ENCODE data around the gene PREX1. TPM values are rescaled to one million over a fixed set of nuclear protein-coding genes. Genes with fewer than 3 reads are reported as not detected.

The PREX1 gene
- total RNA-seq, 1 experiment from 2014 or later = 3.3 TPM

DNA sequence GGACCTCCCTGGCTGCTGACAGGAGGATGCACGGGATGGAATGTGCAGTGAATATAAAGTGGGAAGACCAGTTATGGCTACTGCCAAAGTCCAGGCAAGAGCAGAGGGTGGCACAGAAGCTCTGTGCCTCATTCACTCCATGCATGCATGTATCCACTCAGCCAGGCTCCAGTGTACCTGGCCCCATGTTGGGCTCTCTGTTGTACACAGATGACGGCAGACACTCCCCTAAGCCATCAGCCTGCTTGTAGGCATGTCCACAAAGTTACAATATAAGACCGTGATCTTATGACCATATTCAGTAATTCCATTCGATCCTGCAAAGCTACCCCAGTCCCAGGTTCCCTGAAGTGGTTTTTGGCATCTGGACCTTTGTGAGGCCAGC is 116.8 kb downstream of the PREX1 start:
- TF ChIP-seq, protein P1, sequence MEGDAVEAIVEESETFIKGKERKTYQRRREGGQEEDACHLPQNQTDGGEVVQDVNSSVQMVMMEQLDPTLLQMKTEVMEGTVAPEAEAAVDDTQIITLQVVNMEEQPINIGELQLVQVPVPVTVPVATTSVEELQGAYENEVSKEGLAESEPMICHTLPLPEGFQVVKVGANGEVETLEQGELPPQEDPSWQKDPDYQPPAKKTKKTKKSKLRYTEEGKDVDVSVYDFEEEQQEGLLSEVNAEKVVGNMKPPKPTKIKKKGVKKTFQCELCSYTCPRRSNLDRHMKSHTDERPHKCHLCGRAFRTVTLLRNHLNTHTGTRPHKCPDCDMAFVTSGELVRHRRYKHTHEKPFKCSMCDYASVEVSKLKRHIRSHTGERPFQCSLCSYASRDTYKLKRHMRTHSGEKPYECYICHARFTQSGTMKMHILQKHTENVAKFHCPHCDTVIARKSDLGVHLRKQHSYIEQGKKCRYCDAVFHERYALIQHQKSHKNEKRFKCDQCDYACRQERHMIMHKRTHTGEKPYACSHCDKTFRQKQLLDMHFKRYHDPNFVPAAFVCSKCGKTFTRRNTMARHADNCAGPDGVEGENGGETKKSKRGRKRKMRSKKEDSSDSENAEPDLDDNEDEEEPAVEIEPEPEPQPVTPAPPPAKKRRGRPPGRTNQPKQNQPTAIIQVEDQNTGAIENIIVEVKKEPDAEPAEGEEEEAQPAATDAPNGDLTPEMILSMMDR (conservative IDR thresholded peaks at IDR 0.05) = no peak
- TF ChIP-seq EZH2 (IDR thresholded peaks at IDR 0.05; ENCODE audit: low read depth) = no peak
- Histone ChIP-seq H3K36me3 (ENCODE audit: low read depth) (no peaks in the 10 kb centered on the region), H3K27me3 (ENCODE audit: insufficient read depth, low read depth) (no peaks in the 10 kb centered on the region), H3K79me2 (ENCODE audit: low read depth) (no peaks in the 10 kb centered on the region), H3K4me1 (replicated peaks; ENCODE audit: insufficient read depth) (no peaks in the 10 kb centered on the region), H3K4me3 (no peak overlapping the region), H3K9me2 (ENCODE audit: insufficient read depth) (no peaks in the 10 kb centered on the region), H3K4me2 (no peak overlapping the region), H3K27ac (no peak overlapping the region), H3K9me3 (ENCODE audit: insufficient read depth, low read depth) (no peaks in the 10 kb centered on the region), H2AFZ (no peak overlapping the region), H3F3A (ENCODE audit: insufficient read depth, low read depth) (no peaks in the 10 kb centered on the region; the same call in 1 of the 2 replicates), H4K20me1 (ENCODE audit: insufficient read depth) (no peaks in the 10 kb centered on the region)
- no TSS peak for BruUV-seq (replicated peaks)
- intact Hi-C loops (cut with micrococcal nuclease; ENCODE audit: unreplicated experiment) = no loop called here
- POLR2A ChIA-PET (ENCODE audit: unreplicated experiment) = no interaction called here
- CTCF ChIA-PET = no interaction called here
- DNase-seq = no peak

DNA sequence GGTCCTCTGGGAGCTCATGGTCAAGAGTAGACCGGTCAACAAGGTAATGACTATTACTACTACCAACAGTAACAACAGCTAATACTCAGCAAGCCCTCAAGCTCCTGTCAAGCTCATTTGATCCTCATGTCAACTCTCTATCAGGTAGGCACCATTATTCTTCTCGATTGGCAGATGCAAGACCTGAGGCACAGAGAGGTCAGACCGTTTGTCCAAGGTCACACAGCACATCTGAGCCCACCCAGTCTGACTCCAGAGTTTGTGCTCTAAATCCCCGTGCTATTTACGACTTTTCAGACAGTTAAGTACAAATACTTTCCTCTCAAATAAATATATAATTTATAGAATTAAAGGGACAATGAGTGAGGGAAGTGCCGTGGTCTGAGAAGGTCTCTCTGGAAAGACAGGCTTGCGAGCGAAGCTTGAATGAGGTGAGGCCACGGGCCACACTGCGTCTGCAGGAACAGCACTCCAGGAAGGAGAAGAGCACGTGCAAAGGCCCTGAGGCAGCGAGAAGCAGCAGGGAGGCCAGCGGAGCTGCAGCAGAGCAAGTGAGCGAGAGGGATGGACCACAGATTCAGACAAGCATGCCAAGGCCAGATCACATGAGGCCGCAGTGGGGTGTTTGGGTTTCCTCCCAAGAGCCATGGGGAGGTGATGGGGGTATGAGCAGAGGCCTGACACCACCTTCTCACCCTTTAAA is 117.3 kb downstream of the PREX1 start:
- no peak overlapping the region for H3K4me3 ChIP-seq
- DNase-seq = no peak
- ChIA-PET CTCF (no interaction called here), POLR2A (ENCODE audit: unreplicated experiment) (no interaction called here)
- no peak overlapping the region for H3K27ac ChIP-seq
- H3K9me2 ChIP-seq (ENCODE audit: insufficient read depth) = no peaks in the 10 kb centered on the region
- H3K79me2 ChIP-seq (ENCODE audit: low read depth) = no peaks in the 10 kb centered on the region
- no peaks in the 10 kb centered on the region for H3K27me3 ChIP-seq (ENCODE audit: insufficient read depth, low read depth)
- no TSS peak for BruUV-seq (replicated peaks)
- TF ChIP-seq, protein P1 (conservative IDR thresholded peaks at IDR 0.05) = no peak
- no peak for TF ChIP-seq EZH2 (IDR thresholded peaks at IDR 0.05; ENCODE audit: low read depth)
- no peaks in the 10 kb centered on the region for H3K9me3 ChIP-seq (ENCODE audit: insufficient read depth, low read depth)
- intact Hi-C loops (cut with micrococcal nuclease; ENCODE audit: unreplicated experiment) = no loop called here
- H4K20me1 ChIP-seq (ENCODE audit: insufficient read depth) = no peaks in the 10 kb centered on the region
- H3K4me1 ChIP-seq (replicated peaks; ENCODE audit: insufficient read depth) = peaks cover 1% of the 10 kb centered on the region; the same call in 1 of the 2 replicates
- H3K36me3 ChIP-seq (ENCODE audit: low read depth) = no peaks in the 10 kb centered on the region
- H3K4me2 ChIP-seq = no peak overlapping the region
- H3F3A ChIP-seq (ENCODE audit: insufficient read depth, low read depth) = no peaks in the 10 kb centered on the region; the same call in 1 of the 2 replicates
- no peak overlapping the region for H2AFZ ChIP-seq

DNA sequence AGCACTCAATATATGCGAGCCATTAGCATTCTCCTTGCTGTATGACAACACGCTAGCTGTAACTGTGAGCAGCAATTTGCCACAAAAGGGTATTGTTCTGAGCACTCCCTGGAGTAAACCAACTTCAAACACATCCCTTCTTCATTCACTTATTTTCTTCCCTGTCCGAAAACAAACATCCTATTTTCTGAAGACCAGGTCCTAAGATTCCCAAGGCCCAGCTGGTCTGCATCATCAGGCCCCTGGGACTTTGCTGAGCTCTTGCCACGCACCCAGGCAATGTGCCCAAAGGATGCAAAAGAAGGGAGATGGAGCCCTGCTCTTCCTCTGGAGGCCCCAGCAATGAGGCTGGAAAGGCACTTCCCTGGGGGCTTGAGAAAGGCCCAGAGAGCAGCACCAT is 118.1 kb downstream of the PREX1 start:
- intact Hi-C loops (cut with micrococcal nuclease; ENCODE audit: unreplicated experiment) = no loop called here
- no peaks in the 10 kb centered on the region for H3K9me3 ChIP-seq (ENCODE audit: insufficient read depth, low read depth)
- TF ChIP-seq, protein P1 (conservative IDR thresholded peaks at IDR 0.05) = no peak
- TF ChIP-seq EZH2 (IDR thresholded peaks at IDR 0.05; ENCODE audit: low read depth) = no peak
- H2AFZ ChIP-seq = no peak overlapping the region
- BruUV-seq (replicated peaks) = no TSS peak
- no peaks in the 10 kb centered on the region; the same call in 1 of the 2 replicates for H3F3A ChIP-seq (ENCODE audit: insufficient read depth, low read depth)
- DNase-seq = no peak
- H3K27ac ChIP-seq = no peak overlapping the region
- no peaks in the 10 kb centered on the region for H4K20me1 ChIP-seq (ENCODE audit: insufficient read depth)
- ChIA-PET POLR2A (ENCODE audit: unreplicated experiment) (no interaction called here), CTCF (no interaction called here)
- no peaks in the 10 kb centered on the region for H3K36me3 ChIP-seq (ENCODE audit: low read depth)
- no peak overlapping the region for H3K4me2 ChIP-seq
- H3K4me3 ChIP-seq = no peak overlapping the region
- no peaks in the 10 kb centered on the region for H3K9me2 ChIP-seq (ENCODE audit: insufficient read depth)
- H3K4me1 ChIP-seq (replicated peaks; ENCODE audit: insufficient read depth) = peaks cover 7% of the 10 kb centered on the region; the same call in 1 of the 2 replicates
- H3K79me2 ChIP-seq (ENCODE audit: low read depth) = no peaks in the 10 kb centered on the region
- H3K27me3 ChIP-seq (ENCODE audit: insufficient read depth, low read depth) = no peaks in the 10 kb centered on the region

Measured in PC-9 (cell line).